GM18505 (cell line): ENCODE data around the gene TSR2.
"Not testable (repeated sequence)": the region's sequence is repeated elsewhere in the genome, so short reads cannot be mapped to it uniquely, and the experiment has no call there.

Experiments
- ATAC-seq: cut with Tn5 transposase; IDR thresholded peaks from one replicate; pipeline ENCODE4 v1.9.1; 2021; ENCODE audit not compliant: unreplicated experiment
- POLR2A ChIP-seq: IDR thresholded peaks from 4 replicates; pipeline ENCODE4 v1.6.1; 2011; ENCODE audit warnings: borderline replicate concordance; ENCODE audit not compliant: insufficient read depth, insufficient read length; ENCODE audit errors: extremely low read depth

Gene TSR2

DNA sequence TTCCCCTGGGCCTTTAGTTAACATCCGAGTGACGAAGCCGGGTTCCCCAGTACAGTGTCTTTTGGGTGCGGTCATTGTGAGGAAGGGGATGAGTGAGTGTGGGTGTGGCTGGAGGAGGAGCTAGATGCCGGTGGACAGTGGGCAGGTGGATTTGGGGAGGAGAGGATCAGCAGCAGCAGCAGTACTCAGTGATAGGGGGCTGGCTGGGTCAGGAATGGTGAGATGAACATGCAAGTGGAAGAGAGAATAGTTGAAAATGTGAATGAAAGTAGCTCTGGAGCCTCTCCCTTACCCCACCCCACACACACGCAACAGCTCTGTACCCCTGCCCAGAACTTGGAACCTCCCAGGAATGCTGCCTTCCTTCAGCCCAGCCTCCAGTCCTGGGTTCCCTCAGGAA lies 4.5 kb downstream of the TSR2 start:
- no peak for ATAC-seq
- no peak for TF ChIP-seq POLR2A

DNA sequence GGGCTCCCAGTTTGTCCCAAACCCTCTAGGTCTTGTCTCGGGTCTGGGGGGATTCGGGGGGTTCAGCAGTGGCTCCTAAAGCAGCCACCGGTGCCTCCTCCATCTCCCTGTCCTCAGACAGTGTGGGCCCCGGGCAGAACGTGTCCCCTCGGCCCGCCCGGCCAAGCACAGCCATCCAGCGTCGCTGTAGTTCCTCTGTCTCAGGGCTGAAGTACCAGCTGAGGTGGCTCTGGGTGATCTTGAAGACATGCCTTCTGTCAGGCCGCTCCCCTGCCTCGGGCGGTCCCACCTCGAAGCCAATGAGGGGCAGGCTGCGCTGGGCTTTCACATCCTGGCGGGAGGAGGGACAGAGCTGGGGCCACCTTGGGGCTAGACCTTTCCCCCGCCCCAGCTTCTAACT lies 5.9 kb downstream of the TSR2 start:
- TF ChIP-seq POLR2A, result no peak

GRCh38 chrX:54447461-54447860 lies 7.3 kb downstream of the TSR2 start:
- ATAC-seq, result no peak

More for the DNA sequence above, 5.9 kb downstream of the TSR2 start:
- no peak for ATAC-seq

DNA sequence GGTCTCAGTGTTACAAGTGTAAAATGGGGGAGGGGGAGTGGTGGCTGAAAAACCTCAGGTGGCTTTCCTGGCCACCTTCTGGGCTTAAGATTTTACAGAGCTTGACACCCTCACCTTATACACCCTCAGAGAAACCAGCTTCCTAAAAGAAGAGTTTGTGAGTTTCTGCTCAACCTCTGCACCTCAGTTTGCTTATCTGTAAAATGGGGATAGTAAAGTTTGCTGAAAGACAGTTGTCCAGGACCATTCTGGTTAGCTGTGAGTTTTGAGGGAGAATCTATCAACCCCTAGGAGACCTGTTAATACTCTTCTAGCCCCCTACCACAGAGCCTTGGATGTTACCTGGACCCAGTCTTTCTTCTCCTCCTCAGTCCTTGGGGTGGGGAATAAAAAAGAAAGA lies 9.7 kb downstream of the TSR2 start:
- no peak for ATAC-seq
- no peak for TF ChIP-seq POLR2A

More at GRCh38 chrX:54447461-54447860, 7.3 kb downstream of the TSR2 start:
- no peak for TF ChIP-seq POLR2A

DNA sequence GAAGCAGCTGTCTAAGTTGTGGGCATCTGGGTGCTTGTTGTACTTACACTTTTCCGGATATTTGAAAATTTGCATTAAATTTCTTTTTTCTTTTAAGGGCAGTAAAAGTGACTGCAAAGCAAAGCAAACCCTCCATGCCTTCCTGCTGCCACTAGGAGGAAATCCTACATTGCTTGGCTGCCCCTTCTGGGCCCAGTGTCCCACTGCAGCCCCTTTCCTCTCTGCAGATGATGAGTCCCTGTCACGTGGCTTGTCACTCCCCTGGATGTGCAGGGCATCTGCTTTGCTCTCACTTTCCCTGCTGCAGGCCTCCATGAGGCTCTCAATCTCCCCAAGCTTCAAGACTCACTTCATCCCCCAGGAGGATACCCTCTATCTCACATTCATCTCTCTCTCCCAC lies 12.7 kb downstream of the TSR2 start:
- no peak for TF ChIP-seq POLR2A
- ATAC-seq, result no peak

DNA sequence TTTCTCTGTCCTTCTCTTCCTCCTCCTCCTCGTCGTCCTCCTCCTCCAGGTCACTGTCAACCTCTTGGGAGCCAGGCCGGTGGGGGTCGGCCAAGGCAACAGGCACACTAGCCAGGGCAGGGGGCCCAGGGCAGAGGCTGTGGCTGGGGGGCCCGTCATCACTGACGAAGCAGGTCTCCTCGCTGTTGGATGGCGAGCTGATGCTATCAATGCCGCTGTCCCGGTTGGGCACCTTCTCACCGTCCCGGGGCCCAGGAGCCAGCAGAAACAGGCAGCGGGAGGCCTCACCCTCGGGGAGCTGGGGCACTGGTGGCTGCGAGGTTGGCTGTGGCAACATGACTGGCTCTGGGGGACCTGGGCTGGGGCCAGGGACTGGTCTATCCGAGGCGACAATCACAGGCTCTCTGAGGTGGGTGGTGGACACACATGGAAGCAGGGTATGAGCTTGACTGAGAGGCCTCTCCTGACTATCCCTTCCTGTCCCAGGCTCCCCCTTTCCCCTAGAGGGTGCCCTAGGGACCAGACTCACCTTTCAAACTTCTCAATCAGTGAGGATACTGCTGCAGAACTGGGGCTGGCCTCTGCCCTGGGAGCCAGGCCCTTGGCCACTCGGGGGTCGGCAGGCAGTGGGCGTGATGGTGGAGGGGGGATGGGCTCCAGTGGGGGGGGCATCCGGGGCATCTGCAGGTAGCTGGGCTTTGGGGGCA lies 30.0 kb downstream of the TSR2 start:
- ATAC-seq, result no peak
- TF ChIP-seq POLR2A, result no peak

DNA sequence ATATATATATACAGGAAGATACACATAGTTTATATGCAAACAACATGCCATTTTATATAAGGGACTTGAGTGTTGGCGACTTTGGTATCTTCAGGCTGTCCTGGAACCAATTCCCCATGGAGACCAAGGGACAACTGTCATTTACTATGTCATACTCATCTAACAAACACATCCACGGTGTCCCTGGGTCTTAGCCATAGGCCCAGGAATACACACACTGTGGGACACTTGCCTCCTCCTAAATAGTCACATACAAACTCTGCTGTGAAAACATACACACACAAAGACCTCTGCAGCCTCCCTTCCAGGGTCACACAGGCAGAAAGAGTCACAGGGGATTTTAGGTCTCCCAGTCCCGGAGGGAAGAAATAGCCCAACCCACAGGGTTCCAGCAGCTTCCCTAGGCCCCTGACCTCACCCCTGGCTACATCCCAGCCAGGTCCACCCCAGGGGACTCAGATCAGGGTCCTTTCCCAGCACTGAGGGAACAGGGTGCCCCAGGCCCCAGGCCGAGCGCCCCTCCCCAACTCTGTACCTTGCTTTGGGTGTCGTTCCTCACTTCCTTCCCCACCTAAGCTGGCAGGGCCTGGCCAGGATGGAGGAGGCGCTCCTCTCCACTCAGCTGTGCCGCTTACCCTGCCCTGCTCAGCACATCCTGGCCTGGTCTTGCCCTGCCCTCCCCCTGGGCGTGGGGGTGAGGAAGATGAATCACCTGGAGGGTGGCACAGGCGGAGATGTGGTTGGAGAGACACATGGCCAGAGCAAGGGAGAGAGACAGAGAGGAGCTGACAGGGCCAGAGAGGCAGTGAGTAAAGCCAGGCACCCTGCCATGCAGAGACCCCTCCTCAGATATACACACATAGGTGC lies 34.0 kb downstream of the TSR2 start:
- no peak for ATAC-seq
- no peak for TF ChIP-seq POLR2A

DNA sequence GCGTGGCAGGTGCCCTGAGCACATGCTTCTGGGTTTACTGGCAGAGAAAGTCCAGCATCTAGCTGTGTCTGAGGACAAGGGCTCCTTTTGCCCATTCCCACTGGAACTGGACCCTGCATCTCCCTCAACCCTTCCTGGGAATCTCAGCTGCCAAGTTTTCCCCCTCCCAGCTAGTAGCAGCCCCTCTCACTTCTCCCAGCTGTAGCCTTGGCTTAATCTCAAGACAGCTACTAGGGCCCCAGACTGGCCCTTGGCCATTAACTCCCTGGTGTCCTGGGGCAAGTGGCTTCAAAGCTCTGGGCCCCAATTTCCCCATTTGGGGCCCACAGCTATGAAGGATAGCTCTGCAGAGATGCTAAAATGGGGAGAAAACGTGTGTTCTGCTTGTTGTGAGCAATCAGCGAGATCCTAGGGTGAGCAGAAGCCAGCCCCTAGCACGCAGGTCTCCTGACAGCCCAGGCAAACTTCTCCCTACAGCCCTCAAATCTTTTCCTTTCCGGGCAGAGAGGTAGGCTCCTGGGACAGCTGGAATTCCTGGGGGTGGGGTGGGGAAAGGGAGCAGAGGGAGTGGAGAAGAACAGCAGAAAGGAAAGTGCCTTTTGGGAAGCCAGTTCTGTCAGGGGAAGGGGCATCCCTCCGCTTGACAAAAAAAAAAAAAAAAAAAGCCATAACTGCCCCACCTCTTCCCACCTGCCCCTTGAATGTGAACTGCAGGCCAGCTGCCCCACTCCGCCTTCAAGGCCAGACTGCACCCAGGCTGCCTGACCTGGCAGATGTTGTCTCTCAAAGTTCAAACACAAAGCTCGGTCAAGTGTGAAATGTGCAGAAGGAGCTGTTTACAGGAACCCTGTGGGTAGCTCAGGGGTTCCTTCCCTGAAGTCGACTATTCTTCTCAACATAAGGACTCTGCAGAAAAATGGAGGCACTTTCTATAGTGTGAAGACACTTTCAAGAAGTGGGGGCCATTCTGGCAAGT lies 39.2 kb downstream of the TSR2 start:
- no peak for ATAC-seq
- no peak for TF ChIP-seq POLR2A

DNA sequence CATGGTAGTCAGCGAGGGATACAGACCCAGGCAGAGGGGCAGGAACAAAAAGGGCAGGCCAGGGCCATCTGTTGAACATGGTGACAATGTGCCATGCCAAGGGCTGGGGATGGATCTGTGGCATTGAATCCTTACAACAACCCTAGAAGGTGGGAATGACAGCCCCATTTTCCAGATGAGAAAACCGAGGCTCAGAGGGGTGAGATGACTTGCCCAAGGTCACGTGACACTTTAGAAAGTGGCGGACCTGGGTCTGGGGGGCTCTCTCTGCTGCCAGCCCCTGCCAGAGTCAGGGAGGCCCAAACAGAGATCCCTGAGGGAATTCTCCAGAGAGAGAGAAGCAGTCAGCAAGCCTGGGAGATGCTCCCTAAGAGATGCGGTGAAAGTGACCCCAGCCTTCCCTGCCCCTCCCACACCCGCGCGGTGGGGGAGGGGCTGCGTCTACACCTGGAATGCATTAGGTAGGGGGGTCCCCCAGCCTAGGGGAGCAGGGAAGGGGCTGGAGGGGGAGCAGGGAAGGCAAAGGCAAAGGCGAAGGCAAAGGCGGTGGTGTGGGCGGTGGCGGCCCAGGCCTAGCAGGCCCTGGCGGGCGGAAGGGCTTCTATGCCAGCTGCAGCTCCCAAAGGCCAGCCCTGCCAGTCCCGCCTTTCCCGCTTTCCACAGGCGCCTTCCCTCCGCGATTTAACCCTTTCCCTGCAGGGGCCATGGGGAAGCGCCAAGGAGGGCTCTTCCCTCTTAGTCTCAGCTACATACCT lies 42.8 kb downstream of the TSR2 start:
- no peak for TF ChIP-seq POLR2A
- ATAC-seq, result no peak

DNA sequence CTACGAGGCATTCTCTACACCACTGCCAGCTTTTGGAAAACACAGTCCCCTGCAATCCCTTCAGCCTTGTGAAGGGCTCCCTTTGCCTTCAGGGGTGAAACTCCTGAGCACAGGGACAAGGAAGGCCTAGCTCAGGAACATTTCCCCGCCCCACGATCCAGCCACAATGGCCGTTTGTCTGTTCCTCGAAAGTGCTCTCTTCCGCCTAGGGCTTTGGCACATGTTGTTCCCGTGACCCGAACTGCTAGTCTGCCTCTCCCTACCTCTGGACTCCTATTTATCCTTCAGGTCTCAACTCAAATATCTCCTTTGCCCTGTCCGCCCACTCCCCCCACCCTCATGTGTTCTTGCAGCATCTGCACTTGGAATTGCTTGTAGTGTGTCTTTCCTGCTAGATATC lies 43.7 kb downstream of the TSR2 start:
- no peak for TF ChIP-seq POLR2A

GRCh38 chrX:54484666-54485065 lies 44.5 kb downstream of the TSR2 start:
- TF ChIP-seq POLR2A, result no peak
- ATAC-seq, result no peak

More for the DNA sequence above, 43.7 kb downstream of the TSR2 start:
- no peak for ATAC-seq

DNA sequence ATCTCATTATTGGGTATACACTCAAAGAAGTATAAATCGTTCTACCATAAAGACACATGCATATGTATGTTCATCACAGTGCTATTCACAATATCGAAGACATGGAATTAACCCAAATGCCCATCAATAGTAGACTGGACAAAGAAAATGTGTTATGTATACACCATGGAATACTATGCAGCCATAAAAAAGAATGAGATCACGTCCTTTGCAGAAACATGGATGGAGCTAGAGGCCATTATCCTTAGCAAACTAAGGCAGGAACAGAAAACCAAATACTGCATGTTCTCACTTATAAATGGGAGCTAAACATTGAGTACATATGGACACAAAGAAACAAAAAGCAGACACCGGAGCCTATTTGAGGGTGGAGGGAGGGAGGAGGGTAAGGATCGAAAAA lies 49.6 kb downstream of the TSR2 start:
- ATAC-seq, result not testable (repeated sequence)
